Measurements from ENCODE around the gene MEIOB. TPM values are rescaled to one million over a fixed set of nuclear protein-coding genes. Genes with fewer than 3 reads are reported as not detected.

Gene MEIOB
- total RNA-seq, 1 donor from 2014 or later = not detected

GRCh38 chr16:1839554-1839953, 32.4 kb downstream of the MEIOB start:
- Mint-ChIP-seq H3K9me3 (no peaks in the 10 kb centered on the region), H3K27me3 (ENCODE audit: low read depth) (no peaks in the 10 kb centered on the region), H3K36me3 (ENCODE audit: low read depth) (no peaks in the 10 kb centered on the region), H3K4me1 (no peaks in the 10 kb centered on the region), H3K27ac (ENCODE audit: unreplicated experiment) (no peak overlapping the region), H3K4me3 (no peak overlapping the region)
- no peak for TF ChIP-seq CTCF (conservative IDR thresholded peaks at IDR 0.05)
- no peak for DNase-seq (ENCODE audit: low read depth, low spot score)

GRCh38 chr16:1834096-1834495, 37.9 kb downstream of the MEIOB start:
- no peaks in the 10 kb centered on the region for H3K27me3 Mint-ChIP-seq (ENCODE audit: low read depth)
- H3K4me3 Mint-ChIP-seq = no peak overlapping the region
- peaks cover 2% of the 10 kb centered on the region for H3K4me1 Mint-ChIP-seq
- H3K9me3 Mint-ChIP-seq = no peaks in the 10 kb centered on the region
- peaks cover 2% of the 10 kb centered on the region for H3K36me3 Mint-ChIP-seq (ENCODE audit: low read depth)
- TF ChIP-seq CTCF (conservative IDR thresholded peaks at IDR 0.05) = no peak
- no peak overlapping the region for H3K27ac Mint-ChIP-seq (ENCODE audit: unreplicated experiment)
- DNase-seq (ENCODE audit: low read depth, low spot score) = no peak

- DNase-seq (ENCODE audit: low read depth, low spot score) = no peak
- peaks cover 13% of the 10 kb centered on the region for H3K4me1 Mint-ChIP-seq
- TF ChIP-seq CTCF (conservative IDR thresholded peaks at IDR 0.05) = no peak
- peak overlapping the region; percentile 80 for H3K4me3 Mint-ChIP-seq
- no peak overlapping the region for H3K27ac Mint-ChIP-seq (ENCODE audit: unreplicated experiment)
- H3K36me3 Mint-ChIP-seq (ENCODE audit: low read depth) = peaks cover 3% of the 10 kb centered on the region
- no peaks in the 10 kb centered on the region for H3K9me3 Mint-ChIP-seq
- H3K27me3 Mint-ChIP-seq (ENCODE audit: low read depth) = no peaks in the 10 kb centered on the region
Observed at GRCh38 chr16:1832838-1833454, 39.0 kb downstream of the MEIOB start.

- no peaks in the 10 kb centered on the region for H3K9me3 Mint-ChIP-seq
- peaks cover 3% of the 10 kb centered on the region for H3K36me3 Mint-ChIP-seq (ENCODE audit: low read depth)
- peaks cover 24% of the 10 kb centered on the region for H3K4me1 Mint-ChIP-seq
- no peak overlapping the region for H3K4me3 Mint-ChIP-seq
- H3K27me3 Mint-ChIP-seq (ENCODE audit: low read depth) = no peaks in the 10 kb centered on the region
- no peak for TF ChIP-seq CTCF (conservative IDR thresholded peaks at IDR 0.05)
- DNase-seq (ENCODE audit: low read depth, low spot score) = no peak
- no peak overlapping the region for H3K27ac Mint-ChIP-seq (ENCODE audit: unreplicated experiment)
Observed at GRCh38 chr16:1831186-1832075, 40.5 kb downstream of the MEIOB start.

- Mint-ChIP-seq H3K27me3 (ENCODE audit: low read depth) (no peaks in the 10 kb centered on the region), H3K27ac (ENCODE audit: unreplicated experiment) (no peak overlapping the region), H3K4me3 (peak overlapping the region; percentile 47), H3K4me1 (peaks cover 27% of the 10 kb centered on the region), H3K9me3 (no peaks in the 10 kb centered on the region), H3K36me3 (ENCODE audit: low read depth) (peaks cover 3% of the 10 kb centered on the region)
- DNase-seq (ENCODE audit: low read depth, low spot score) = no peak
- TF ChIP-seq CTCF (conservative IDR thresholded peaks at IDR 0.05) = no peak
Observed at GRCh38 chr16:1830213-1830612, 41.8 kb downstream of the MEIOB start.
